HepG2 (cell line): ENCODE results near the gene EEIG1. TPM values are rescaled to one million over a fixed set of nuclear protein-coding genes. Genes with fewer than 3 reads are reported as not detected.

Source experiments
- DR1 ChIP-seq: sonication (generic); formaldehyde crosslinking; IDR thresholded peaks from 2 replicates; pipeline ENCODE4 v1.8.0; 2021; ENCODE audit warnings: mild to moderate bottlenecking, missing genetic modification reagents, inconsistent platforms
- GATAD1 ChIP-seq: IDR thresholded peaks from 2 replicates; pipeline ENCODE4 v1.6.1; 2016; ENCODE audit warnings: missing genetic modification reagents, missing compliant biosample characterization
- KLF16 ChIP-seq, 2 experiments: sonication (generic) in 1 of 2; formaldehyde crosslinking in 1 of 2; IDR thresholded peaks; 2 replicates each; pipeline versions ENCODE4 v1.6.1 to v1.8.0; 2016 to 2023; ENCODE audit warnings: missing genetic modification reagents in 2 of 2, missing compliant biosample characterization in 1 of 2
- RAD21 ChIP-seq: fragments of 450-650 bp; formaldehyde crosslinking; IDR thresholded peaks from 2 replicates; pipeline ENCODE4 v1.5.0; 2020; ENCODE audit warnings: mild to moderate bottlenecking
- SIX1 ChIP-seq: sonication (generic); formaldehyde crosslinking; IDR thresholded peaks from 2 replicates; pipeline ENCODE4 v1.4.0; 2020; ENCODE audit warnings: missing genetic modification reagents, borderline replicate concordance
- U2AF1 ChIP-seq: fragments of 200-400 bp; formaldehyde crosslinking; optimal IDR thresholded peaks from 2 replicates; pipeline ENCODE3; 2017; ENCODE audit warnings: mild to moderate bottlenecking, low read depth, low read length
- ZNF207 ChIP-seq: fragments of 450-650 bp; IDR thresholded peaks from 2 replicates; pipeline ENCODE4 v1.6.1; 2016; ENCODE audit warnings: antibody characterized with exemption, borderline replicate concordance
- polyA plus RNA-seq, 8 experiments: library from polyadenylated mRNA; depleted of rRNA in 3 of 8; stranded (reverse) in 7 of 8; unstranded in 1 of 8; fragments of >200 nt; fragmentation: Illumina TruSeq in 4 of 8; extraction: Trizol in 4 of 8; gene quantifications; 2 replicates each; pipeline versions ENCODE4 v1.2.1 to v1.2.3, GENCODE V29; 2011 to 2016; ENCODE audit warnings: low read depth in 4 of 8, missing spikeins in 1 of 8, mixed read lengths in 1 of 8; ENCODE audit not compliant: insufficient read depth in 1 of 8
- total RNA-seq, 5 experiments: library from RNA; depleted of rRNA; stranded (reverse); fragments of >200 nt; fragmentation: Illumina TruSeq; extraction: Trizol; gene quantifications; 2 replicates each; pipeline ENCODE4 v1.2.3, GENCODE V29; 2016; ENCODE audit warnings: low read depth in 1 of 5
- TF ChIP-seq, protein P1 (sequence below): sonication (generic); formaldehyde crosslinking; IDR thresholded peaks from 2 replicates; pipeline ENCODE4 v1.5.0; 2020; ENCODE audit warnings: mild to moderate bottlenecking, missing genetic modification reagents
- TF ChIP-seq, protein P2 (sequence below): IDR thresholded peaks from 2 replicates; pipeline ENCODE4 v1.6.1; 2016; ENCODE audit warnings: mild to moderate bottlenecking
- TF ChIP-seq, protein P3 (sequence below): sonication (generic); formaldehyde crosslinking; IDR thresholded peaks from 2 replicates; pipeline ENCODE4 v1.5.0; 2020; ENCODE audit warnings: missing genetic modification reagents
- TF ChIP-seq, protein P4 (sequence below): sonication (generic); formaldehyde crosslinking; IDR thresholded peaks from one replicate; pipeline ENCODE4 v1.5.1; 2020; ENCODE audit warnings: mild to moderate bottlenecking, missing genetic modification reagents; ENCODE audit errors: not compliant biosample characterization
- TF ChIP-seq, protein P5 (sequence below): sonication (generic); formaldehyde crosslinking; IDR thresholded peaks from 2 replicates; pipeline ENCODE4 v1.4.0; 2020; ENCODE audit warnings: missing genetic modification reagents

Gene EEIG1
- total and polyA plus RNA-seq, 2 of the 13 experiments (the other 11 are each of a cell fraction or from before 2014, with no cell fraction given): 16.6 to 25.2 TPM

DNA sequence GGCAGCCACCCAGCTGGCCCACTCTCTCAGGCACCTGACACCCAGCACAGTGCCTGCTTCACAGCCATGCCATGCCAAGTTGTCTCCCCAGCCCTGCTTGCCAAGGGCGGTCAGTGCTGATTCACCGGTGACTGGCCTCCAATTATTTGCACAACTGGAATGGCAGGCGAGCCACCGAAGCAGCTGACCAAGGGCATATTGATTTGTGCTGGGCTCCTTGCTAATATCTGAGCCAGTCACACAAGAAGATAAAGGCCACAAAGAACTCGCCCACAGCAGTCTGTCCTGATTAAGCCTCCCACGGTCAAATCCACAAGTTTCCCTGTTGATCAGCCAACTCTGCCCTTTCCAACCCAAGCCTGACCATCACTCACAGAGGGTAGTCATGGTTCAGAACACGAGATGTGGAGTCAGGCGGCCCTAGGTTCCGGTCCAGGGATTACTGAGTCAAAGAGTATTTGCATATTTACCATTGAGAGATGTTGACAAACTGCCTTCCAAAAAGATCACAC lies 6.4 kb upstream of the EEIG1 start (continued):
- TF ChIP-seq, protein P1, sequence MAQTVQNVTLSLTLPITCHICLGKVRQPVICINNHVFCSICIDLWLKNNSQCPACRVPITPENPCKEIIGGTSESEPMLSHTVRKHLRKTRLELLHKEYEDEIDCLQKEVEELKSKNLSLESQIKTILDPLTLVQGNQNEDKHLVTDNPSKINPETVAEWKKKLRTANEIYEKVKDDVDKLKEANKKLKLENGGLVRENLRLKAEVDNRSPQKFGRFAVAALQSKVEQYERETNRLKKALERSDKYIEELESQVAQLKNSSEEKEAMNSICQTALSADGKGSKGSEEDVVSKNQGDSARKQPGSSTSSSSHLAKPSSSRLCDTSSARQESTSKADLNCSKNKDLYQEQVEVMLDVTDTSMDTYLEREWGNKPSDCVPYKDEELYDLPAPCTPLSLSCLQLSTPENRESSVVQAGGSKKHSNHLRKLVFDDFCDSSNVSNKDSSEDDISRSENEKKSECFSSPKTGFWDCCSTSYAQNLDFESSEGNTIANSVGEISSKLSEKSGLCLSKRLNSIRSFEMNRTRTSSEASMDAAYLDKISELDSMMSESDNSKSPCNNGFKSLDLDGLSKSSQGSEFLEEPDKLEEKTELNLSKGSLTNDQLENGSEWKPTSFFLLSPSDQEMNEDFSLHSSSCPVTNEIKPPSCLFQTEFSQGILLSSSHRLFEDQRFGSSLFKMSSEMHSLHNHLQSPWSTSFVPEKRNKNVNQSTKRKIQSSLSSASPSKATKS: no peak
- TF ChIP-seq U2AF1: no peak
- TF ChIP-seq SIX1 (CRISPR knock-in tag): no peak
- TF ChIP-seq GATAD1 (CRISPR knock-in tag): no peak
- TF ChIP-seq, protein P2, sequence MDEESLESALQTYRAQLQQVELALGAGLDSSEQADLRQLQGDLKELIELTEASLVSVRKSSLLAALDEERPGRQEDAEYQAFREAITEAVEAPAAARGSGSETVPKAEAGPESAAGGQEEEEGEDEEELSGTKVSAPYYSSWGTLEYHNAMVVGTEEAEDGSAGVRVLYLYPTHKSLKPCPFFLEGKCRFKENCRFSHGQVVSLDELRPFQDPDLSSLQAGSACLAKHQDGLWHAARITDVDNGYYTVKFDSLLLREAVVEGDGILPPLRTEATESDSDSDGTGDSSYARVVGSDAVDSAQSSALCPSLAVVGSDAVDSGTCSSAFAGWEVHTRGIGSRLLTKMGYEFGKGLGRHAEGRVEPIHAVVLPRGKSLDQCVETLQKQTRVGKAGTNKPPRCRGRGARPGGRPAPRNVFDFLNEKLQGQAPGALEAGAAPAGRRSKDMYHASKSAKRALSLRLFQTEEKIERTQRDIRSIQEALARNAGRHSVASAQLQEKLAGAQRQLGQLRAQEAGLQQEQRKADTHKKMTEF (CRISPR knock-in tag): no peak
- TF ChIP-seq, protein P3, sequence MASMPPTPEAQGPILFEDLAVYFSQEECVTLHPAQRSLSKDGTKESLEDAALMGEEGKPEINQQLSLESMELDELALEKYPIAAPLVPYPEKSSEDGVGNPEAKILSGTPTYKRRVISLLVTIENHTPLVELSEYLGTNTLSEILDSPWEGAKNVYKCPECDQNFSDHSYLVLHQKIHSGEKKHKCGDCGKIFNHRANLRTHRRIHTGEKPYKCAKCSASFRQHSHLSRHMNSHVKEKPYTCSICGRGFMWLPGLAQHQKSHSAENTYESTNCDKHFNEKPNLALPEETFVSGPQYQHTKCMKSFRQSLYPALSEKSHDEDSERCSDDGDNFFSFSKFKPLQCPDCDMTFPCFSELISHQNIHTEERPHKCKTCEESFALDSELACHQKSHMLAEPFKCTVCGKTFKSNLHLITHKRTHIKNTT (CRISPR knock-in tag): no peak
- TF ChIP-seq DR1 (CRISPR knock-in tag): no peak
- TF ChIP-seq ZNF207: no peak
- TF ChIP-seq RAD21: no peak
- TF ChIP-seq KLF16 (CRISPR knock-in tag; IDR thresholded peaks at IDR 0.05): no peak
- TF ChIP-seq, protein P4, sequence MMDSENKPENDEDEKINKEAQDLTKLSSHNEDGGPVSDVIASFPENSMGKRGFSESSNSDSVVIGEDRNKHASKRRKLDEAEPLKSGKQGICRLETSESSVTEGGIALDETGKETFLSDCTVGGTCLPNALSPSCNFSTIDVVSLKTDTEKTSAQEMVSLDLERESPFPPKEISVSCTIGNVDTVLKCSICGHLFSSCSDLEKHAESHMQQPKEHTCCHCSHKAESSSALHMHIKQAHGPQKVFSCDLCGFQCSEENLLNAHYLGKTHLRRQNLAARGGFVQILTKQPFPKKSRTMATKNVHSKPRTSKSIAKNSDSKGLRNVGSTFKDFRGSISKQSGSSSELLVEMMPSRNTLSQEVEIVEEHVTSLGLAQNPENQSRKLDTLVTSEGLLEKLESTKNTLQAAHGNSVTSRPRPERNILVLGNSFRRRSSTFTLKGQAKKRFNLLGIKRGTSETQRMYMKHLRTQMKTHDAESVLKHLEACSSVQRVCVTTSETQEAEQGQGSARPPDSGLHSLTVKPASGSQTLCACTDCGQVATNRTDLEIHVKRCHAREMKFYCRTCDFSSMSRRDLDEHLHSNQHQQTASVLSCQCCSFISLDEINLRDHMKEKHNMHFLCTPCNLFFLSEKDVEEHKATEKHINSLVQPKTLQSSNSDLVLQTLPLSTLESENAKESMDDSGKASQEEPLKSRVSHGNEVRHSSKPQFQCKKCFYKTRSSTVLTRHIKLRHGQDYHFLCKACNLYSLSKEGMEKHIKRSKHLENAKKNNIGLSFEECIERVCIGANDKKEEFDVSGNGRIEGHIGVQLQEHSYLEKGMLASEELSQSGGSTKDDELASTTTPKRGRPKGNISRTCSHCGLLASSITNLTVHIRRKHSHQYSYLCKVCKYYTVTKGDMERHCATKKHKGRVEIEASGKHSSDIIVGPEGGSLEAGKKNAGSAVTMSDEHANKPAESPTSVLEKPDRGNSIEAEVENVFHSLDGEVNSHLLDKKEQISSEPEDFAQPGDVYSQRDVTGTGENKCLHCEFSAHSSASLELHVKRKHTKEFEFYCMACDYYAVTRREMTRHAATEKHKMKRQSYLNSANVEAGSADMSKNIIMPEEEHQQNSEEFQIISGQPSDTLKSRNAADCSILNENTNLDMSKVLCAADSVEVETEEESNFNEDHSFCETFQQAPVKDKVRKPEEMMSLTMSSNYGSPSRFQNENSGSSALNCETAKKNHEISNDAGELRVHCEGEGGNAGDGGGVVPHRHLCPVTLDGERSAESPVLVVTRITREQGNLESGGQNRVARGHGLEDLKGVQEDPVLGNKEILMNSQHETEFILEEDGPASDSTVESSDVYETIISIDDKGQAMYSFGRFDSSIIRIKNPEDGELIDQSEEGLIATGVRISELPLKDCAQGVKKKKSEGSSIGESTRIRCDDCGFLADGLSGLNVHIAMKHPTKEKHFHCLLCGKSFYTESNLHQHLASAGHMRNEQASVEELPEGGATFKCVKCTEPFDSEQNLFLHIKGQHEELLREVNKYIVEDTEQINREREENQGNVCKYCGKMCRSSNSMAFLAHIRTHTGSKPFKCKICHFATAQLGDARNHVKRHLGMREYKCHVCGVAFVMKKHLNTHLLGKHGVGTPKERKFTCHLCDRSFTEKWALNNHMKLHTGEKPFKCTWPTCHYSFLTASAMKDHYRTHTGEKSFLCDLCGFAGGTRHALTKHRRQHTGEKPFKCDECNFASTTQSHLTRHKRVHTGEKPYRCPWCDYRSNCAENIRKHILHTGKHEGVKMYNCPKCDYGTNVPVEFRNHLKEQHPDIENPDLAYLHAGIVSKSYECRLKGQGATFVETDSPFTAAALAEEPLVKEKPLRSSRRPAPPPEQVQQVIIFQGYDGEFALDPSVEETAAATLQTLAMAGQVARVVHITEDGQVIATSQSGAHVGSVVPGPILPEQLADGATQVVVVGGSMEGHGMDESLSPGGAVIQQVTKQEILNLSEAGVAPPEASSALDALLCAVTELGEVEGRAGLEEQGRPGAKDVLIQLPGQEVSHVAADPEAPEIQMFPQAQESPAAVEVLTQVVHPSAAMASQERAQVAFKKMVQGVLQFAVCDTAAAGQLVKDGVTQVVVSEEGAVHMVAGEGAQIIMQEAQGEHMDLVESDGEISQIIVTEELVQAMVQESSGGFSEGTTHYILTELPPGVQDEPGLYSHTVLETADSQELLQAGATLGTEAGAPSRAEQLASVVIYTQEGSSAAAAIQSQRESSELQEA: no peak
- TF ChIP-seq, protein P5, sequence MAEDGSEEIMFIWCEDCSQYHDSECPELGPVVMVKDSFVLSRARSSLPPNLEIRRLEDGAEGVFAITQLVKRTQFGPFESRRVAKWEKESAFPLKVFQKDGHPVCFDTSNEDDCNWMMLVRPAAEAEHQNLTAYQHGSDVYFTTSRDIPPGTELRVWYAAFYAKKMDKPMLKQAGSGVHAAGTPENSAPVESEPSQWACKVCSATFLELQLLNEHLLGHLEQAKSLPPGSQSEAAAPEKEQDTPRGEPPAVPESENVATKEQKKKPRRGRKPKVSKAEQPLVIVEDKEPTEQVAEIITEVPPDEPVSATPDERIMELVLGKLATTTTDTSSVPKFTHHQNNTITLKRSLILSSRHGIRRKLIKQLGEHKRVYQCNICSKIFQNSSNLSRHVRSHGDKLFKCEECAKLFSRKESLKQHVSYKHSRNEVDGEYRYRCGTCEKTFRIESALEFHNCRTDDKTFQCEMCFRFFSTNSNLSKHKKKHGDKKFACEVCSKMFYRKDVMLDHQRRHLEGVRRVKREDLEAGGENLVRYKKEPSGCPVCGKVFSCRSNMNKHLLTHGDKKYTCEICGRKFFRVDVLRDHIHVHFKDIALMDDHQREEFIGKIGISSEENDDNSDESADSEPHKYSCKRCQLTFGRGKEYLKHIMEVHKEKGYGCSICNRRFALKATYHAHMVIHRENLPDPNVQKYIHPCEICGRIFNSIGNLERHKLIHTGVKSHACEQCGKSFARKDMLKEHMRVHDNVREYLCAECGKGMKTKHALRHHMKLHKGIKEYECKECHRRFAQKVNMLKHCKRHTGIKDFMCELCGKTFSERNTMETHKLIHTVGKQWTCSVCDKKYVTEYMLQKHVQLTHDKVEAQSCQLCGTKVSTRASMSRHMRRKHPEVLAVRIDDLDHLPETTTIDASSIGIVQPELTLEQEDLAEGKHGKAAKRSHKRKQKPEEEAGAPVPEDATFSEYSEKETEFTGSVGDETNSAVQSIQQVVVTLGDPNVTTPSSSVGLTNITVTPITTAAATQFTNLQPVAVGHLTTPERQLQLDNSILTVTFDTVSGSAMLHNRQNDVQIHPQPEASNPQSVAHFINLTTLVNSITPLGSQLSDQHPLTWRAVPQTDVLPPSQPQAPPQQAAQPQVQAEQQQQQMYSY (CRISPR knock-in tag): no peak
